Right lobe of liver (tissue), 6 donors: Measurements from ENCODE around the gene PDZD7. TPM values are rescaled to one million over a fixed set of nuclear protein-coding genes. Genes with fewer than 3 reads are reported as not detected.
A peak's percentile ranks its signal among the peaks of the same experiment; 100 is the strongest.

Source experiments
- ATAC-seq, 4 donors: fragments of 200-7000 bp; cut with Tn5 transposase; one replicate each; pipeline ENCODE4 v1.9.1; 2020; ENCODE audit warnings: mild to moderate bottlenecking in 4 of 4, moderate library complexity in 4 of 4
- DNase-seq, 3 donors: peaks; one replicate each; pipeline ENCODE4 v3.0.0-alpha.2; 2020
- H3K27ac ChIP-seq, 3 donors: fragments of 200-600 bp; one replicate each; pipeline ENCODE4 v1.8.0; 2022
- H3K27me3 ChIP-seq, 2 donors: fragments of 200-600 bp; one replicate each; pipeline ENCODE4 v1.8.0; 2022
- H3K36me3 ChIP-seq, 4 donors: fragments of 200-600 bp; sonication (generic) in 1 of 4; one replicate each; pipeline versions ENCODE4 v1.5.1 to v1.8.0; 2017 to 2022; ENCODE audit warnings: control low read depth in 1 of 4
- H3K4me1 ChIP-seq, 4 donors: fragments of 200-600 bp; sonication (generic) in 1 of 4; one replicate each; pipeline versions ENCODE4 v1.5.1 to v1.8.0; 2017 to 2022; ENCODE audit warnings: control low read depth in 1 of 4
- H3K4me3 ChIP-seq, 3 donors: fragments of 200-600 bp; one replicate each; pipeline ENCODE4 v1.8.0; 2022
- H3K9me3 ChIP-seq, 4 donors: fragments of 200-600 bp; sonication (generic) in 1 of 4; one replicate each; pipeline versions ENCODE4 v1.5.1 to v1.8.0; 2017 to 2022; ENCODE audit warnings: control low read depth in 1 of 4
- CTCF ChIP-seq, 4 donors: fragments of 200-600 bp in 3 of 4; fragments of 450-650 bp in 1 of 4; IDR thresholded peaks; one replicate each; pipeline versions ENCODE4 v1.5.1 to v1.8.0; 2016 to 2022; ENCODE audit warnings: antibody characterized with exemption in 4 of 4, mild to moderate bottlenecking in 2 of 4
- POLR2A ChIP-seq: fragments of 450-650 bp; IDR thresholded peaks from one replicate; pipeline ENCODE4 v1.6.1; 2017; ENCODE audit warnings: antibody characterized with exemption, mild to moderate bottlenecking
- WGBS: methylation state at CpG from one replicate; pipeline ENCODE4 v1.1.6; 2018; ENCODE audit warnings: low coverage, low lambda C conversion rate; ENCODE audit not compliant: insufficient coverage; ENCODE audit errors: missing lambda C conversion rate; 5-methylcytosine and 5-hydroxymethylcytosine counted together
- intact Hi-C, 2 donors: fragments of 100-400 bp; cut with DNase I; formaldehyde crosslinking; loops; one replicate each; pipeline versions ENCODE4 v1.11.2 to v1.14.1; 2022
- total RNA-seq, 6 experiments: library from RNA; depleted of rRNA in 2 of 6; stranded (reverse); fragments of >200 nt in 2 of 6; fragmentation: NEBNext Ultra II Directional in 3 of 6; extraction: Animal tissue kit (Norgen Biotek cat#: 25700) in 3 of 6; gene quantifications; one replicate each; pipeline versions ENCODE4 v1.1.0 to v1.2.4, GENCODE V29; 2016 to 2023
- donor health status: DM: no; HTN: yes; CAD: no.
- donor health status: DM: no; HTN: no; CAD: no.
- donor health status: DM: no; HTN: no; CAD: no.
- donor health status: DM: no; HTN: yes; CAD: no.
- donor health status: DM: no; HTN: yes; CAD: no.

Gene PDZD7
- total RNA-seq, 6 experiments from 2014 or later, result 0.15 to 0.50 (median 0.20) TPM; not detected in 1

- no peaks in the 10 kb centered on the region for H3K36me3 ChIP-seq
- peak overlapping the region; percentile 96 to 100 (median 97) for H3K27ac ChIP-seq
- ATAC-seq, result peak; percentile 65 to 74 (median 70)
- 0% methylated on average over 1 of the region's 83 CpGs for WGBS
- no peaks in the 10 kb centered on the region for H3K27me3 ChIP-seq
- DNase-seq, result peak; percentile 83 to 86 (median 83)
- H3K4me3 ChIP-seq, result peak overlapping the region; percentile 77 to 81 (median 78)
- H3K4me1 ChIP-seq, result peaks cover 0 to 18% (median 3%) of the 10 kb centered on the region in 4 donors
- peak; percentile 96 to 98 (median 96) for TF ChIP-seq CTCF (IDR thresholded peaks at IDR 0.05)
- TF ChIP-seq POLR2A, result peak; percentile 81
- H3K9me3 ChIP-seq, result no peaks in the 10 kb centered on the region
- intact Hi-C loops, result no loop called here
These were observed 31.8 kb downstream of the PDZD7 start for GRCh38 chr10:100998991-100999741.

- Histone ChIP-seq H3K4me1 (peaks cover 0 to 18% (median 3%) of the 10 kb centered on the region in 4 donors), H3K9me3 (no peaks in the 10 kb centered on the region), H3K4me3 (peak overlapping the region; percentile 77 to 81 (median 78)), H3K36me3 (peaks cover 0 to under 1% (median 0%) of the 10 kb centered on the region in 4 donors), H3K27ac (peak overlapping the region; percentile 96 to 100 (median 97)), H3K27me3 (no peaks in the 10 kb centered on the region)
- ATAC-seq (peak; percentile 50 to 65 (median 58)), DNase-seq (peak; percentile 86 to 88 (median 87))
- 4% methylated on average over 19 of the region's 25 CpGs for WGBS
- TF ChIP-seq POLR2A (no peak), CTCF (IDR thresholded peaks at IDR 0.05) (no peak)
- intact Hi-C loops, result no loop called here
These were observed 32.5 kb downstream of the PDZD7 start for GRCh38 chr10:100998183-100998990.

GRCh38 chr10:100997360-100998182 lies 33.4 kb downstream of the PDZD7 start:
- H3K4me1 ChIP-seq, result peaks cover 0 to 18% (median 3%) of the 10 kb centered on the region in 4 donors
- H3K36me3 ChIP-seq, result peaks cover 0 to 3% (median 0%) of the 10 kb centered on the region in 4 donors
- peak; percentile 85 to 89 (median 88) for DNase-seq
- TF ChIP-seq POLR2A, result peak; percentile 38
- TF ChIP-seq CTCF (IDR thresholded peaks at IDR 0.05), result peak; percentile 82 to 97 (median 90)
- peak overlapping the region; percentile 77 to 81 (median 78) for H3K4me3 ChIP-seq
- 0% methylated on average over 17 of the region's 66 CpGs for WGBS
- H3K27me3 ChIP-seq, result no peaks in the 10 kb centered on the region
- ATAC-seq, result peak; percentile 69 to 75 (median 72)
- peak overlapping the region; percentile 96 to 100 (median 97) for H3K27ac ChIP-seq
- intact Hi-C loops, result no loop called here
- H3K9me3 ChIP-seq, result no peaks in the 10 kb centered on the region
